GM12874 (cell line): ENCODE results near the gene CEND1.

ENCODE experiments used
- TF ChIP-seq, protein P1 (sequence below): IDR thresholded peaks from 2 replicates; pipeline ENCODE4 v1.5.1; 2011; ENCODE audit warnings: low read depth, mild to moderate bottlenecking, control low read depth, low read length, moderate library complexity; ENCODE audit not compliant: insufficient read depth

Gene CEND1

GRCh38 chr11:834371-835316, 44.8 kb upstream of the CEND1 start:
- TF ChIP-seq, protein P1, sequence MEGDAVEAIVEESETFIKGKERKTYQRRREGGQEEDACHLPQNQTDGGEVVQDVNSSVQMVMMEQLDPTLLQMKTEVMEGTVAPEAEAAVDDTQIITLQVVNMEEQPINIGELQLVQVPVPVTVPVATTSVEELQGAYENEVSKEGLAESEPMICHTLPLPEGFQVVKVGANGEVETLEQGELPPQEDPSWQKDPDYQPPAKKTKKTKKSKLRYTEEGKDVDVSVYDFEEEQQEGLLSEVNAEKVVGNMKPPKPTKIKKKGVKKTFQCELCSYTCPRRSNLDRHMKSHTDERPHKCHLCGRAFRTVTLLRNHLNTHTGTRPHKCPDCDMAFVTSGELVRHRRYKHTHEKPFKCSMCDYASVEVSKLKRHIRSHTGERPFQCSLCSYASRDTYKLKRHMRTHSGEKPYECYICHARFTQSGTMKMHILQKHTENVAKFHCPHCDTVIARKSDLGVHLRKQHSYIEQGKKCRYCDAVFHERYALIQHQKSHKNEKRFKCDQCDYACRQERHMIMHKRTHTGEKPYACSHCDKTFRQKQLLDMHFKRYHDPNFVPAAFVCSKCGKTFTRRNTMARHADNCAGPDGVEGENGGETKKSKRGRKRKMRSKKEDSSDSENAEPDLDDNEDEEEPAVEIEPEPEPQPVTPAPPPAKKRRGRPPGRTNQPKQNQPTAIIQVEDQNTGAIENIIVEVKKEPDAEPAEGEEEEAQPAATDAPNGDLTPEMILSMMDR, result no peak

DNA sequence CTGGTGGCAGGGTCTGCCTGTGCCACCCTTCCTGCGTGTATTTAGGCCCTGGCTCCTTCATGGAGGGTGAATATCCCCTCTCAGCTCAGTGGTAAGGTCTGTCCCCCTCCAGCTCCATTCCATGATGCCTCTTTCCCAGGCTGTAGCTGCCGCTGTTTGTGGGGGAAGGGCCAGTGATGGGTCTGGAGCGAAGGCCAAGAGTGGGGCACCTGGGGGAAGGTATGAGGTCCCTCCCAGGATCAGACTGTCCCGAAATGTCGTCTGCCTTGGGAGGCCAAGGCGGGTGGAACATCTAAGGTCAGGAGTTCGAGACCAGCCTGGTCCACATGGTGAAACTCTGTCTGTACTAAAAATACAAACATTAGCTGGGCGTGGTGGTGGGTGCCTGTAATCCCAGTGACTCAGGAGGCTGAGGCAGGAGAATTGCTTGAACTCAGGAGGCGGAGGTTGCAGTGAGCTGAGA, 44.0 kb upstream of the CEND1 start:
- TF ChIP-seq, protein P1, result no peak

DNA sequence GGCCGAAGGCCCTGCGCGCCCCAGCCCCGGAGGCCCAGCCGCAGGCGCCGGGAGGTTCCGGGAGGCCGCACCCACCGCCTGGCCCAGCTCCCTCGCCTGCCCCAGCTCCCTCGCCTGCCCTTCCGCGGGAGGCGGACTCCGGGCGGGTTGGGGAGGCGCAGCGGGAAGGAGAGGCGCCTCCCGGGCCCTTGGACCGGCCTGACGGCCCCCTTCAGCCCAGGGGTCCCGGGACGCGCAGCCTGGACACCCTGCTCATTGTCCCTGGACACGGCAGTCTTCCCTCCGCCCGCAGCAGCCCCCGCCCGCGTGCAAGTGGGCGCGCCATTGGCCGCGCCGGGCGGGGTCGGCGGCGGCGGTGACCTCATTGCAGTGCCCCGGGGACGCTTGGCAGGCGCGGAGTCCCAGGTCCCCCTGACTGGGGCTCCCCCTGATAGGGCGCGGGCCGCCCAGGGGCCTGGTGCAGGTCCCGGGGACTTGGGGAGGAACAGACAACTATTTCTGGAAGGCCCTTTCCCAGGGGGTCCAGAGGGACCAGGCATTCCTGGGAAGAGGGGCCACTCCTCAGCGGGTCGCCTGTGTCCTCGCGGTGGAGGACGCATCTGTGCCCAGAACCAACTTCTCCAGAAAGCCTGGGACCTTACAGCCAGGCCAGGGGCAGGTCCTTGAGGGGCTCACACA, 43.4 kb upstream of the CEND1 start:
- TF ChIP-seq, protein P1, result no peak

DNA sequence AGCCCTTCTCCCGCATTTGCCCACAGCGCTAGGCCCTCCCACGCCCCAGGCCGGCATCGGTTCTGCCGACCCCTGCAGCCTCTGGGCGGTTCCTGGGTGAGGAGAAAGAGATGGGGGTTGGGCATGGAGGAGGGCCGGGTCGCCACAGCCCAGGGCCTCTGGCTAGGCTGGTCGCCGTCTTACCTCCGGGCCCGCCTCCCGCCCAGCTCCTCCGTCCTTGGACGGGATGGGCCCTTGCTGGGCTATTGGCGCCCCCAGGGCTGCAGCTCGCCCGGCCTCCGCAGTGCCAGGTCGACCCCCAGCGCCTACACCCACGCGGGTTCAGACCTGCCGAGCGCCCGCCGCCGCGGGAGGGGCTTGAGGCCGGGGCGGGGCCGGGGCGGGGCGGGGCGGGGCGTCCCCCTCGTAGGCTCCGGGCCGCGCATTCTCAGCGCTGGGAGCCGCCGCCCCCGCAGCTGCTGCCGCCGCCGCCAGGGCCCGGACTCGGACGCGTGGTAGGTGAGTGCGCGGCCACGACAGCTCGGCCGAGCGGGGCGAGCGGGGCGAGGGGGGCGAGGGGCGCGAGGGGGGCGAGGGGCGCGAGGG, 42.7 kb upstream of the CEND1 start, which contains the start of gene CD151:
CD151 (plus strand) TSS at position 424 of the 585 bp plus-strand sequence. CDS start 3,118 bp downstream, outside the sequence.
- TF ChIP-seq, protein P1, result no peak

DNA sequence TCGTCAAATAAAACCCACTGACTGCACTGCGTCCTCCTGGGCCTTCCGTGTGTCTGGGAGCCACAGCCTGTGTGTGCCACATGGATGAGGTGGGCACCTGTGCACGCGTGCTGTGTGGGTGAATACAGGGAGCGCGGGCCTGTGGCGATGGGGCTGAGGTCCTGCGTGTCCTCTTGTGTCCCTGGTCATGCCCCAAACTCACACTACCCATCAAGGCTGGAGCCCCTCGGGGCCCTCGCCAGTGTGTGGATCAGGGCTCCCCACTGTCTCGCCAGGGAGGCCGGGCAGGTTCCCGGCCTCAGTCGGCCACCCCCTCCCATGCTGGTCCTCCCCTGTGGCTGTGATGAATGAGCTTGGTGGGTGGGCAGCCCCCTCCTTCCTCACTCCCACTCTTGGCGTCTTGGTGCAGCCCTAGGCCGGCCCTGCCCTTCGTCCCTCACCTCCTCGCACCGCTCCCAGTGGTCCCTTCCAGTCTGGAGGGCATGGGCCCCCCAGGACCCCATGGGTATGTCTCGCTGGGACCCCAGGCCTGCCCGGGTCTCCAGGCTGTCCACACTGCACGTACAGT, 42.2 kb upstream of the CEND1 start:
- TF ChIP-seq, protein P1, result no peak

DNA sequence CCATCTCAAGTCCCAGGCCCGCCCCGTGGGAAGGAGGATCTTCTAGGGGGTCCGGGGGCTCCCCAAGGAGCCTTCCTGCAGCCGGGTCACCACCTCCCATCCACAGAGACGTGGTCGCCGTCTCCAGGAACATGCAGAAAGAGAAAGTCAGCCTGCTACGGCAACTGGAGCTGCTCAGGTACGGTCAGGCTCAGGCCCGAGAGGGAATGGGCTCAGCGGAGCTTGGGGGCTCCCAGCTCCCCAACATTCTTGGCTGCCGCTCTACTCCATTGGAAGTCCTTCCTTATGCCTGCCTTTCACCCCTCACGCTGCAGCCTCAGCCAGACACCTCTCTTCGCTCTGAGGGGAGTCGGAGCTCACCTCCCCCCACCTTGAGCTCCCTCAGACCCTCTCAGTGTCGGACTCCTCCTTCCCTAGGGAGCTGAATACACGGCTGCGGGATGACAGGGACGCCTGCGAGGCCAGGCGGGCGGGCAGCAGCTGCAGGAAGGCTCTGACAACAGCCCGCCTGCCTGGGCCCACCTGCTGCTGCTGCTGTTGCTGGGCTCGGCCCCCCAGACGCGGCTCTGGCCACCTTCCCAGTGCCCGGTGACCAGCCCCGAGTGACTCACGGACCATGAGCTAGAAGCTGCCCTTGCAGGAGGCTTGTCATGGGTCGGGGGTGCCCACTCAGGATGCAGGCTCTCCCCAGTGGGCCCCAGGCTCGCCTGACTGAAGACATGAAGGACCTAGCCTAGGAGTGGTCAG, 41.4 kb upstream of the CEND1 start:
- TF ChIP-seq, protein P1, result no peak
